Measurements from ENCODE around the gene APBA2. TPM values are rescaled to one million over a fixed set of nuclear protein-coding genes. Genes with fewer than 3 reads are reported as not detected.

Gene APBA2
- polyA plus RNA-seq, 1 donor (not counting 4 experiments of a cell fraction or from before 2014, with no cell fraction given): 5.5 TPM

GRCh38 chr15:28923726-28924280, 38.0 kb downstream of the APBA2 start:
- Histone ChIP-seq H2AFZ (ENCODE audit: control insufficient read depth, low read length) (no peak overlapping the region), H3K36me3 (ENCODE audit: control insufficient read depth in 2 of 2, extremely low read depth in 1 of 2, insufficient read depth in 2 of 2, low read length in 2 of 2) (no peaks in the 10 kb centered on the region), H3K4me3 (ENCODE audit: control insufficient read depth in 2 of 3, extremely low read depth in 1 of 3, insufficient read depth in 2 of 3, low read depth in 1 of 3, low read length in 3 of 3) (no peak overlapping the region), H3K4me1 (ENCODE audit: control insufficient read depth, extremely low read depth, insufficient read depth, low read length) (no peaks in the 10 kb centered on the region), H3K79me2 (ENCODE audit: control insufficient read depth, insufficient read depth, low read length) (no peaks in the 10 kb centered on the region), H3K9me1 (ENCODE audit: control insufficient read depth, extremely low read depth, insufficient read depth, low read length) (no peaks in the 10 kb centered on the region), H3K9me3 (ENCODE audit: control insufficient read depth, low read depth, low read length) (no peaks in the 10 kb centered on the region), H4K20me1 (ENCODE audit: control insufficient read depth, extremely low read depth, insufficient read depth, low read length) (no peaks in the 10 kb centered on the region), H3K4me2 (ENCODE audit: control insufficient read depth, extremely low read depth, insufficient read depth, low read depth, low read length) (no peak overlapping the region), H3K9ac (ENCODE audit: control insufficient read depth, extremely low read depth, insufficient read depth, low read length) (no peak overlapping the region), H3K27ac (ENCODE audit: control insufficient read depth, insufficient read depth, low read length) (no peak overlapping the region), H3K27me3 (ENCODE audit: control insufficient read depth, extremely low read depth, insufficient read depth, low read length) (no peaks in the 10 kb centered on the region)
- DNase-seq (ENCODE audit: low read depth, low spot score): no peak
- TF ChIP-seq EZH2 (IDR thresholded peaks at IDR 0.05; ENCODE audit: low read length) (no peak), CTCF (optimal IDR thresholded peaks at IDR 0.05 in 1 of 3, IDR thresholded peaks at IDR 0.05 in 1 of 3, conservative IDR thresholded peaks at IDR 0.05 in 1 of 3; ENCODE audit: extremely low read depth in 1 of 3, insufficient read depth in 2 of 3, low read length in 3 of 3) (no peak)
- dilution Hi-C loops (cut with MboI; ENCODE audit: extremely low pct_ligation_motif_present, low sequenced_read_pairs): no loop called here
- no peak for FAIRE-seq

GRCh38 chr15:28927043-28927442, 41.3 kb downstream of the APBA2 start:
- DNase-seq (ENCODE audit: low read depth, low spot score) (no peak), FAIRE-seq (no peak)
- Histone ChIP-seq H4K20me1 (ENCODE audit: control insufficient read depth, extremely low read depth, insufficient read depth, low read length) (no peaks in the 10 kb centered on the region), H3K9me1 (ENCODE audit: control insufficient read depth, extremely low read depth, insufficient read depth, low read length) (no peaks in the 10 kb centered on the region), H3K9me3 (ENCODE audit: control insufficient read depth, low read depth, low read length) (no peaks in the 10 kb centered on the region), H3K36me3 (ENCODE audit: control insufficient read depth in 2 of 2, extremely low read depth in 1 of 2, insufficient read depth in 2 of 2, low read length in 2 of 2) (no peaks in the 10 kb centered on the region), H3K4me2 (ENCODE audit: control insufficient read depth, extremely low read depth, insufficient read depth, low read depth, low read length) (no peak overlapping the region), H3K4me3 (ENCODE audit: control insufficient read depth in 2 of 3, extremely low read depth in 1 of 3, insufficient read depth in 2 of 3, low read depth in 1 of 3, low read length in 3 of 3) (no peak overlapping the region), H3K27ac (ENCODE audit: control insufficient read depth, insufficient read depth, low read length) (no peak overlapping the region), H3K27me3 (ENCODE audit: control insufficient read depth, extremely low read depth, insufficient read depth, low read length) (no peaks in the 10 kb centered on the region), H3K4me1 (ENCODE audit: control insufficient read depth, extremely low read depth, insufficient read depth, low read length) (no peaks in the 10 kb centered on the region), H3K9ac (ENCODE audit: control insufficient read depth, extremely low read depth, insufficient read depth, low read length) (no peak overlapping the region), H2AFZ (ENCODE audit: control insufficient read depth, low read length) (no peak overlapping the region), H3K79me2 (ENCODE audit: control insufficient read depth, insufficient read depth, low read length) (no peaks in the 10 kb centered on the region)
- dilution Hi-C loops (cut with MboI; ENCODE audit: extremely low pct_ligation_motif_present, low sequenced_read_pairs): no loop called here
- TF ChIP-seq EZH2 (IDR thresholded peaks at IDR 0.05; ENCODE audit: low read length) (no peak), CTCF (optimal IDR thresholded peaks at IDR 0.05 in 1 of 3, IDR thresholded peaks at IDR 0.05 in 1 of 3, conservative IDR thresholded peaks at IDR 0.05 in 1 of 3; ENCODE audit: extremely low read depth in 1 of 3, insufficient read depth in 2 of 3, low read length in 3 of 3) (no peak)
